Muscle of back (tissue), 11 donors: Measurements from ENCODE around the gene MKI67. TPM values are rescaled to one million over a fixed set of nuclear protein-coding genes. Genes with fewer than 3 reads are reported as not detected.
"Not testable (repeated sequence)": the region's sequence is repeated elsewhere in the genome, so short reads cannot be mapped to it uniquely, and the experiment has no call there.

ENCODE experiments used
- DNase-seq, 3 donors: peaks; one replicate each; pipeline versions ENCODE4 v3.0.0 to v3.0.0-alpha.2; 2013
- polyA plus RNA-seq, 10 donors: library from polyadenylated mRNA; unstranded; fragments of 120-200 nt; gene quantifications; one replicate each; pipeline ENCODE4 v1.2.1, GENCODE V29; 2013; ENCODE audit not compliant: insufficient read length in 10 of 10

The MKI67 gene
- polyA plus RNA-seq, 10 donors = 19.5 to 59.7 (median 32.9) TPM

DNA sequence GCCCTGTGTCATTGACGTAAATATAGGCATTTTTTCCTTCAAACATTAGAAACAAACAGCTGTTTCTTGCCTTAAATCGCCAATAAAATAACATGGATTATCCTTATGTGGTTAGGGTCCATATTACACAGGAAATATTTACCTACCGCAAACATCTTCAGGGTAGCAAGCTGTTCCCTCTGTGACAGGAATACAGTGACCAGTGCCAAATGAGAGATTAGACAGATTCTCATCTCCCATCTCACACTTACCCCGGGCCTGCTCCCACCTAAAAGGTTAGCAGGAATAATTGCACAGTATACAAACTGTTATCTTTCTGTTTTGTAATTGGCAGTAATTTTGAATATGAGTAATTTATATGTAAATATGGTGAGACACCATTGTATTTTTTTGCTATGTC lies 16.5 kb downstream of the MKI67 start:
- DNase-seq = no peak

GRCh38 chr10:128105383-128105782 lies 20.8 kb downstream of the MKI67 start:
- DNase-seq = no peak

DNA sequence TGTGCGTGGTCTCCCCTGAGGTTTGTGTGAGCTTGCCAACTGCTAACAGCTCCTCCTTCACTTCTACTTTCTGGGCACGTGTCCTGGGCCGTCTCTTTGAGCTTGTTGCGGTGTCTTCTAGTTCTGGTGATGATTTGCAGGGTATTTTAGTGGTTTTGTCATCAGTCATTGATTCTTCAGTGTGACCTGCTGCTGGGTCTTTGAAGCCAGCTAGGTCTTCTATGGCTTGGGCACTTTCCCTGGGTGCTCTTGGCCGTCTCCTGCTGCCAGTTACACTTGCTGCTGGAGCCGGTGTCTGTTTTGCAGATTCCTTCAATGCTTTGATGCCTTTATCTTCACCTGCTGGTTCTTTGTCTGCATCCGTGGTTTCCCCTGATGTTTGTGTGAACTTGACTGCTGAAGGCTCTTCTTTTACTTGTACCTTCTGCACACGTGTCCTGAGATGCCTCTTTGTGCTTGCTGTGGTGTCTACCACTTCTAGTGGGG lies 23.0 kb downstream of the MKI67 start:
- no peak for DNase-seq

- no peak for DNase-seq
Observed at GRCh38 chr10:128102480-128103228, 23.6 kb downstream of the MKI67 start.

DNA sequence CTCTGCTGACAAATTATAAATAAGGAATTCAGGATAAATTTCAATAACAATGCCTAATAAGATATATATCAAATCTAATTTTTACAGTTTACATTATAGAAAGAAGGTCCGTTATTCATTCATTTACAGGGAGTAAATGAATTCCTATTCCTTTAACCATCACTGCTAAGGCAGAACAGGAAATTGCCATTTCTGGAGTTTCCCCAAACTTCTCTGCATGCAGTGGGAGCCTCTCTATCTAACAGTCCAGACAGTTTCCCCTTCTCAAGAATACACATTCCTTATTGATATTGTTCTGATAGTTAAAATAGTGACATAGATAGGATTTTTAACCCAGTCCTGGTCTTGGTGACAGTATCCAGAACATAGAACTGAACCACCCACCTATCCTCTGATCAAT lies 24.3 kb downstream of the MKI67 start:
- no peak for DNase-seq

DNA sequence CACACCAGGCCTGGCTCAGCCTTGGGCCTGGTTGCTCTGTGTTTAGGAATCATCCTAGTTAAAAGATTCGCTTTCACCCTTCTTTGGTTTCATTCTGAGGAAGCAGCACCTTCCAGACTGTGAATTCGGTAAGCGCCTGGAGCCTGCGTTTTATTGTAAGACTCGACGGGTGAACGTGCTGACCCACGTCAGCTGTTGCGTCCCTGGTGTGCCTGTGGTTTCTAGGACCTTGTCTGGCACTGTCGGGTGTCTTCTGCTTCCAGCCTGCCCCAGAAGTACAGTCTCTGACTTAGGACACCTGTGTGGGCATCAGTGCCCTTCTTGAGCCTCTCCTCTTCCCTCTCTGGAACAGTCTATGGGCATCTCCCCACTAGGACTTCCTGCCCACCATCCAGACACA lies 26.3 kb downstream of the MKI67 start:
- DNase-seq = no peak

DNA sequence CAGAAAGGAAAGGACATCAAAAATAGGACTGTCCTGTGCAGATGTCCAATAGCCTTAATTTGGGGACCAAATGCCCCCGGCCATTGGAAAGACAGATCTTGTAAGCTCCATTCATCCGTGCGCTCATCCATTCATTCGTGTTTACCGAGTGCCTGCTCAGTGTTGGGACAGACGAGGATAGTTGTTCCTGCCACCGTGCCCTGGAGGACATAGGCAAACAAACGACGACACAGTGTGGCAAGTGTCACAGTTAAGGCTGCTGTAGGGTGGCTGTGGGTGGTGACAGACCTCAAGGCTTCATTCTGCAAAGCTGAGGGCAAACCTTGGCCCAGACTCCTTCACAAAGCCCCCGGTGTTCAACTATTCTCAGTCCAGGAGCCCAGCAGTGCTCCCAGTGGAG lies 27.6 kb downstream of the MKI67 start:
- DNase-seq = no peak

DNA sequence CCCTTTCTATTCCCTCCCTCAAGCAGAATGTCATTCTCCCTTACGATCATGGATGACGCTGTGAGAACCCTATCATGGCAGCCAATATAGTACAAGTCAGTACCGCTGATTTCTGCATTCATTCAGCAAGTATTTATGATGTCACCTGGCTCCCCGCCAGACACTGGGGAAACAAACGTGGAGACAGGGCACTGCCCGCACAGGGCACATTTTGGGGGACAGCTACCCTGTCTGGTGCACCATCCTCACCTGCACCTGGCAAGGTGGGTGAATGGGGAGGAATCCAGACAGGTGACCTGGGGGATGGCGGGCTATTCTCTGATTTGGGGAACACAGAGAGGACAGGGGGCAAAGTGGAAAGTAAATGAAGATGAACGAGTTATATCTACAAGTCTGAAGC lies 28.4 kb downstream of the MKI67 start:
- DNase-seq = no peak

DNA sequence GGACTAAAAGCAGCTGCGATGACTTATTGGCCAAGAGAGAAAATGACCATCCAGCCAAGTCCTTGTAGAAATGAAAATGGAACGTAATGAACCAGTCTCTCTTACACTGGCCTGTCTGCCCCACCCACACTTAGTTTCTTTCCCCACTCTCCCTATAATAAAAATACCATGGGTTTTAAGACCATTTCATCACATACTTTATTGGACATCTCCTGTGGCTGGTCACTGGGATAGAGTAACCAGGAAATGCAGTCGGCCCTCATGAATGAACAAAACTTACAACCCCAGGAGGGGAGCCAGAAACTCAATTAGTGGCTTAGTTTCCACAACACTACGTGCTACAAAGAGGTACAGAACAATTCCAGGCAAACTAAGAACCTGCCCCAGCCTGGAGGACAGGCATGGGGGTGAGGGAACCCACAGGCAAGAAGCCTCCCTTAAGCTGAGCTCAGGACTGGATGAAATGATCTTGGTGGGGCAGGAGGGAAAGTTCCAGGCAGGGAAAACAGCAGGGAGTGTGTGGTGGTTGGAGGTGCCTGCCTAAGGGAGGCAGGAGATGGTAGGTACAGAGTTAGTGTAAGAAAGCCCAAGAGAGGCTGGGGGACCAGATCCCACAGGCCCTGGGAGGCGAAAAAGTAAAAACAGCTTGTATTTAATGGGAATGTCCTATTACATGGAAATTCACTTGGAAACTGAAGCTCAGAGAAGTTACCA lies 29.6 kb downstream of the MKI67 start:
- peak in 1 of 3 donors; percentile 77 for DNase-seq

DNA sequence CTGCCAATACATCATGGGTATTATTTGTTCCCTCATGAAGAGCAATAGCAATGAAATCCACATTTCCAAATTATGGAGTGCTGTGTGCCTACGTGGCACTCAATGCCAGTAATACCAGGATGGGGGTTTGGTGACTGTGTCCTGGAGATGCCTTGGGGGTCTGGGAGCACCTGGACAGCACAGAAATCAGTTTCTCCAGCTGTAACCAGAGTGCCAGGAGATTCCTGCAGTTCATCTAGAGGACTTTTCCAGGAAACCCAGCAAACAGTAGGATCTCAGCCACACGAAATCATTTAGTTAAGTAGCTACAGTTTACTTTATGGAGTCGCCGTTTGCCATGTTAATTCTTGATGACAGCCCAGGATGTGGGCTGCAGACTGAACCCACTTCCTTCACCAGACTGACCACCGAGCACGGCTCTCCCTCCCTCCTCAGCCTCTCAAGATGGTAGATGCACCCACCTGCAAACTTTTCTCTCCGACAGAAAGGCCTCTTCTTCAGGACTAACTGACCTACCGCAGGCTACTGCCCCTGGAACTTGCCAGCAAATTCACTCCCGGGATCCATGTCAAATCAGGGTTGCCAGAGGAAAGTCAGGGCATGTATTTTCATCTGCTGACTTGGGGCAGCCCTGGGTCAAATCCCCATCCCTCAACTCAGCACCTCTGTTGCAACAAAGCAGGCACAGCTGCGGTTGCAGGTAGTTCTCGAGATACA lies 30.3 kb downstream of the MKI67 start:
- peak in 1 of 3 donors; percentile 19 for DNase-seq

- no peak for DNase-seq
Observed at GRCh38 chr10:128095027-128095752, 31.0 kb downstream of the MKI67 start.

- not testable (repeated sequence) for DNase-seq
Observed at GRCh38 chr10:128094596-128094995, 31.6 kb downstream of the MKI67 start.

- DNase-seq = peak in 1 of 3 donors; percentile 17
Observed at GRCh38 chr10:128092454-128092853, 33.8 kb downstream of the MKI67 start.

- no peak for DNase-seq
Observed at GRCh38 chr10:128091636-128092210, 34.5 kb downstream of the MKI67 start.

- DNase-seq = no peak
Observed at GRCh38 chr10:128087884-128088709, 38.1 kb downstream of the MKI67 start.

GRCh38 chr10:128087146-128087883 lies 38.9 kb downstream of the MKI67 start:
- DNase-seq = no peak

- no peak for DNase-seq
Observed at GRCh38 chr10:128086003-128086863, 40.0 kb downstream of the MKI67 start.

DNA sequence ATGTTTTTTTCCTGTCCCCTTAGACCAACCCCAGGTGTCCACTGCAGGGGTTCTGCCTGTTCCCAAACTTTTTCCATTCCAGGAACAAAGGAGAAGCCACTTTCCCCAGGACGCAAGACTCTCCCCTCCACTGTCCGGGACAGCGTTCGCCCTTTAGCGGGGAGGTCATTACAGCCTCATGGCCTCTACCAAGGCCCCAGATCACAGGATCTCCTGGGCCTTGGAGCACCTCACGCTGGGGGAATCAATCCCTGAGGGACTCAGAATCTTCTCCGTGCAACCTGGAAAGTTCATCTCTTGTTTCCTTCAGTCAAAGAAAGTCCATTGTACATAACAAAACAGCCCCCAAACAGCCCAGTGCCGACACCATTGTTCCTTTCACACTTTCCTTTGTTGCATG lies 41.2 kb downstream of the MKI67 start:
- no peak for DNase-seq

DNA sequence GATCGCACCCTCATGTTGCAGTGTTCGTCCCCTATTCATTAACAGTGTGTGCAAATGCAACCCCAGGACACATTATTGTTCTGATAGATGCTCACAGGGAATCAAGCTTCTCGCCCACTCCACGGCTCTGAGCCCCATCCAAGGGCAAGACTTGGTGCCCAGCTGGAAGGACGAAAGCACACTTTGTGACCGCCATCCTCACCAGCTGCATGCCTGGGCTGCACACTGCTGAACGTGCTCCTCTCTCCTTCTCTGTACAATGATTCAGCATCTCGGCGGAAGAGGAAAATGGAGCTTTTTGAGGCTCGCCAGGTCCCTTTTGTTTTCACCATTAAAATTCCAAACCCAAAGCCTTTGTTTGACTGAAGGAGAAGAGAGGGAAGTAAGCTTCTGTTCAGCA lies 41.9 kb downstream of the MKI67 start:
- DNase-seq = no peak
